GM23338 (cell line): ENCODE data around the gene KDM6A.
"Not testable (repeated sequence)": the region's sequence is repeated elsewhere in the genome, so short reads cannot be mapped to it uniquely, and the experiment has no call there.

Source experiments
- CTCF ChIP-seq, 2 experiments: fragments of 200-600 bp in 1 of 2; sonication (generic) in 1 of 2; conservative IDR thresholded peaks; 2 replicates each; pipeline versions ENCODE4 v1.5.1 to v1.6.1; 2016 to 2017; ENCODE audit warnings: antibody characterized with exemption in 2 of 2, low read depth in 2 of 2, mild to moderate bottlenecking in 2 of 2, moderate library complexity in 1 of 2
- EZH2phosphoT487 ChIP-seq: fragments of 200-600 bp; sonication (generic); IDR thresholded peaks from one replicate; pipeline ENCODE4 v1.8.1; 2018; ENCODE audit warnings: antibody characterized with exemption; ENCODE audit not compliant: unreplicated experiment
- POLR2AphosphoS5 ChIP-seq: IDR thresholded peaks from 2 replicates; pipeline ENCODE4 v1.6.1; 2016; ENCODE audit warnings: antibody characterized with exemption, low read depth
- REST ChIP-seq: IDR thresholded peaks from one replicate; pipeline ENCODE4 v1.6.1; 2018; ENCODE audit warnings: antibody characterized with exemption; ENCODE audit not compliant: unreplicated experiment
- ZNF114 ChIP-seq: fragments of 250-450 bp; sonication (Bioruptor Pico); IDR thresholded peaks from 2 replicates; pipeline ENCODE4 v1.5.0; 2020; ENCODE audit warnings: mild to moderate bottlenecking, moderate library complexity
- TF ChIP-seq, protein P1 (sequence below): IDR thresholded peaks from 2 replicates; pipeline ENCODE4 v1.6.1; 2016; ENCODE audit warnings: antibody characterized with exemption

- TF ChIP-seq CTCF (conservative IDR thresholded peaks at IDR 0.05; ENCODE audit: low read depth in 2 of 2); POLR2AphosphoS5; EZH2phosphoT487; REST; ZNF114: not testable (repeated sequence)
- TF ChIP-seq, protein P1, sequence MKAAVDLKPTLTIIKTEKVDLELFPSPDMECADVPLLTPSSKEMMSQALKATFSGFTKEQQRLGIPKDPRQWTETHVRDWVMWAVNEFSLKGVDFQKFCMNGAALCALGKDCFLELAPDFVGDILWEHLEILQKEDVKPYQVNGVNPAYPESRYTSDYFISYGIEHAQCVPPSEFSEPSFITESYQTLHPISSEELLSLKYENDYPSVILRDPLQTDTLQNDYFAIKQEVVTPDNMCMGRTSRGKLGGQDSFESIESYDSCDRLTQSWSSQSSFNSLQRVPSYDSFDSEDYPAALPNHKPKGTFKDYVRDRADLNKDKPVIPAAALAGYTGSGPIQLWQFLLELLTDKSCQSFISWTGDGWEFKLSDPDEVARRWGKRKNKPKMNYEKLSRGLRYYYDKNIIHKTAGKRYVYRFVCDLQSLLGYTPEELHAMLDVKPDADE: not testable (repeated sequence)
Observed at GRCh38 chrX:45059906-45060305, 186.9 kb downstream of the KDM6A start.
